AG09309 (cell line): ENCODE data around the gene RNF223.
"Not testable (repeated sequence)": the region's sequence is repeated elsewhere in the genome, so short reads cannot be mapped to it uniquely, and the experiment has no call there.

Experiments
- DNase-seq: peaks from one replicate; pipeline ENCODE4 v3.0.0-alpha.2; 2010; ENCODE audit warnings: low read depth
- H3K4me3 ChIP-seq: 2 replicates; pipeline ENCODE4 v1.5.1; 2011; ENCODE audit warnings: mild to moderate bottlenecking, low read depth, low read length, moderate library complexity; ENCODE audit not compliant: control insufficient read depth
- TF ChIP-seq, protein P1 (sequence below): IDR thresholded peaks from 2 replicates; pipeline ENCODE4 v1.5.1; 2011; ENCODE audit warnings: mild to moderate bottlenecking, low read depth, low read length, inconsistent platforms; ENCODE audit not compliant: insufficient read depth, control insufficient read depth; ENCODE audit errors: missing control alignments

Gene RNF223

DNA sequence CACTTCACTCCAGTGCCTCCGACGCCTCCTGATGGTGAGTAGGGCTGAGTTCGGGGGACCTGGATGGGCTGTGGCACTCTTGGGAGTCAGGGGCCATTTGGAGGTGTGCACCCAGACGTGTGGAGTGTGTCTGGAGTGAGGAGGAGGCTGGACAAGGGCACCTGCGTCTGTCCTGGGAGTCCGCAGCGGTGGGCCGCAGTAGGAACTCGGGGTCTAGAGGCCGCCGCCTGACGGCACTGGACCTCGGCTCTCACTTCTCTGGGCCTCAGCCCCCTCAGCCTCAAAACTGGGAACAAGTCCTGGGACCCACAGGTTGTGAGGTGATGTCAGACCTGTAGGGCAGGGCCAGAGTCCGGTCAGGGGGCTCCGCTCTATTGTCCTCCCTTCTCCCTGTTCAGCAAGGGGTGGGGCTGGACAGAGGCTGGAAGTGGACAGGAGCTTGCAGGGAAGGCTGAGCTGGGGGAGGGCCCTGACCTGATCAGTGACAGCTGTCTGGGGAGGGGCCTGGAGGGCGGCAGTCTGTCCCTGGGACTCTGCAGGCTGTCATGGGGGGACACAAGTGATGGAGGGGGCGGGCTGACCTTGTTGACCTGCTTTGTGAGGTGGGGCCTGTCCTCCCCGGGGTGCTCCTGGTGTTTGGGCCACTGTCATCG lies 38.7 kb downstream of the RNF223 start:
- no peak overlapping the region for H3K4me3 ChIP-seq
- TF ChIP-seq, protein P1, sequence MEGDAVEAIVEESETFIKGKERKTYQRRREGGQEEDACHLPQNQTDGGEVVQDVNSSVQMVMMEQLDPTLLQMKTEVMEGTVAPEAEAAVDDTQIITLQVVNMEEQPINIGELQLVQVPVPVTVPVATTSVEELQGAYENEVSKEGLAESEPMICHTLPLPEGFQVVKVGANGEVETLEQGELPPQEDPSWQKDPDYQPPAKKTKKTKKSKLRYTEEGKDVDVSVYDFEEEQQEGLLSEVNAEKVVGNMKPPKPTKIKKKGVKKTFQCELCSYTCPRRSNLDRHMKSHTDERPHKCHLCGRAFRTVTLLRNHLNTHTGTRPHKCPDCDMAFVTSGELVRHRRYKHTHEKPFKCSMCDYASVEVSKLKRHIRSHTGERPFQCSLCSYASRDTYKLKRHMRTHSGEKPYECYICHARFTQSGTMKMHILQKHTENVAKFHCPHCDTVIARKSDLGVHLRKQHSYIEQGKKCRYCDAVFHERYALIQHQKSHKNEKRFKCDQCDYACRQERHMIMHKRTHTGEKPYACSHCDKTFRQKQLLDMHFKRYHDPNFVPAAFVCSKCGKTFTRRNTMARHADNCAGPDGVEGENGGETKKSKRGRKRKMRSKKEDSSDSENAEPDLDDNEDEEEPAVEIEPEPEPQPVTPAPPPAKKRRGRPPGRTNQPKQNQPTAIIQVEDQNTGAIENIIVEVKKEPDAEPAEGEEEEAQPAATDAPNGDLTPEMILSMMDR, result no peak
- DNase-seq, result no peak

DNA sequence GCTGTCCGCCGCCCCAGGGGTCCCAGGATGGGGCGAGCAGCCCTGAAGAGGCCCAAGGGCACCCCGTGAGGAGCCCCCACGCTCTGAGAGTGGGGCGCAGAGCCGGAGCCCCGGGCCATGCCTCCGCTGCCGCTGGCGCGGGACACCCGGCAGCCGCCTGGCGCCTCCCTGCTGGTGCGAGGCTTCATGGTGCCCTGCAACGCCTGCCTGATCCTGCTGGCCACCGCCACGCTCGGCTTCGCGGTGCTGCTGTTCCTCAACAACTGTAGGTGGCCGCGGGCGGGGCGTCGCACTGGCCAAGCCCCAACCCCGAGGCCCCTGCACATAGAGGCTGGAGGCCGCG lies 39.7 kb downstream of the RNF223 start:
- TF ChIP-seq, protein P1, result no peak
- DNase-seq, result no peak
- H3K4me3 ChIP-seq, result no peak overlapping the region

DNA sequence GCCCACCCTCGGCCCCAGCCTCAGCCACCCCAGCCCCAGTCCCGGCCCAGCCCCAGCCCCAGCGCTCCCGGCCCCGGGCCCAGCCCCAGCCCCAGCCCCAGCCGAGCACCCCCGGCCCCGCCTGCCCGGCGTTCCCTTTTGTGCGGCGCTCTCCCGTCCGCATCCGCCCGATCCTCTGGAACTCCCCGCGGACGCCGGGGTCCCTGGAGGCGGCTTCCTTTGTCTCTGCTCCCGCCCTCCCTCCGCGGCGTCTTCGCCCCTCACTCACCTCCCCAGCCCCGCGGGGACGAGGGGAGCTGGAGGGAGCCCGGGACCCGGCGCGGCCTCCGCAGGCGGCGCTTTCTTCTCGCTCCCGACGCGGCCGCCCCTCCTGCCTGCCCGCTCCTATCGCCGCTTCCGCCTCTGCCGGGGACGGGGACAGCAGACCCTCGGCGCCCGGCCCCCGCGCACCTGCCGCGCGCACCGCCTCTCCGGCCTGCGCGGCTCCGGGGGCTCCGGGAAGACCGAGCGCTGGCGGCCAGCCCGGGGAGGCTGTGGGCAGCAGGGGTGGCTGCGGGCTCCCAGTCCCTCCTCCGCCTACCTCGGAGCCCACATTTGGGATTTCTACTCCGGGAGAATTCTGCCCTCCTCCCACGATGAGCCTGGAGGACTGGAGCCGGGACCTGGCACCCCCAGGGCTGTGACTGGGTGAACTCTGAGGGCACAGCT lies 40.2 kb downstream of the RNF223 start:
- H3K4me3 ChIP-seq, result no peak overlapping the region; the same call in 1 of the 2 replicates
- DNase-seq, result no peak
- TF ChIP-seq, protein P1, result no peak

DNA sequence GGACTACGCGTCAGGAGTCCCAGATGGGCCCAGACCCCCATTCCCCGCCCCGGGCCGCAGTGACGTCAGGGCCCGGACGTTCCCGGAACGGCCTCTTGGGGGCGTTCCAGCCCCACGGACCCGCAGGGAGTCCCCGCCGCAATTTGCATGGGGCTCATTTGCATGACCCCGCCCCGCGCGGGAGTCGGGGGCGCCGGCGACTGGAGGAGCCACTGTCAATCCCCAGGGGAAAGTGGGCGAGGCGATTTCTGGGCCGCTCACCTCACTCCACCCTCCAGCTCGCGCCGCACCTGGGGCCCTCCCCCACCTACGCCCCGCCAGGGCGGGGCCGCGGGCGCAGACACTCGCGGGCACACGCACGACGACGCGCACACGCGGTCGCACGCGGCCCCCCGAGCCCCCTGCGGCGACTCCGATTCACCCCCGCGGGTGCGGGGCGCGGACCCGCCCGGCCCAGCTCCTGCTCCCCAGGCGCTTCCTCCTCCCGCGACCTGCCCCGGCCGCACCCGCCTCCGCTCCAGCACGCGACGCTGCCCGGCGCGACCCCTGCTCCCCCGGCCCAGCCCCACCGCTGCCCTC lies 41.0 kb downstream of the RNF223 start:
- TF ChIP-seq, protein P1, result peak; percentile 73
- DNase-seq, result no peak
- H3K4me3 ChIP-seq, result peak overlapping the region; percentile 31

DNA sequence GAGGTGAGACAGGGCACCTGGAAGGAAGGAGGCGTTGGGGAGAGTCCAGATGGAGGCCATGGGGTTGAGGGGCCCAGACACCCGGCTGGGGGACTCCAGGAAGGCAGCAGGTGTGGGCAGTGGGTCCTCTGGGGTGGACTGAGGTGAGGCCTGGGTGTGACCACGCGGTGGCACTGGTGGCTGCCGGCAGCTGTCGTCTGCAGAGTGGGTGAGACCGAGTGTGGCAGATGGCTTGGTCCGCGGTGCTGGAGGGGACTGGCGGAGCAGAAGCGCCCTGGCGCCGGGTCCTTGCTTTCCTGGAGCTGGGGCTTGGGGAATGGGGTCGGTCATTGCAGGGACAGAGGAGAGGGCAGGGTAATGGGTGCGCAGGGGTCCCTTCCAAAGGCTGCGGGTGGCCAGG lies 41.7 kb downstream of the RNF223 start:
- H3K4me3 ChIP-seq, result no peak overlapping the region
- DNase-seq, result no peak
- TF ChIP-seq, protein P1, result peak; percentile 21

DNA sequence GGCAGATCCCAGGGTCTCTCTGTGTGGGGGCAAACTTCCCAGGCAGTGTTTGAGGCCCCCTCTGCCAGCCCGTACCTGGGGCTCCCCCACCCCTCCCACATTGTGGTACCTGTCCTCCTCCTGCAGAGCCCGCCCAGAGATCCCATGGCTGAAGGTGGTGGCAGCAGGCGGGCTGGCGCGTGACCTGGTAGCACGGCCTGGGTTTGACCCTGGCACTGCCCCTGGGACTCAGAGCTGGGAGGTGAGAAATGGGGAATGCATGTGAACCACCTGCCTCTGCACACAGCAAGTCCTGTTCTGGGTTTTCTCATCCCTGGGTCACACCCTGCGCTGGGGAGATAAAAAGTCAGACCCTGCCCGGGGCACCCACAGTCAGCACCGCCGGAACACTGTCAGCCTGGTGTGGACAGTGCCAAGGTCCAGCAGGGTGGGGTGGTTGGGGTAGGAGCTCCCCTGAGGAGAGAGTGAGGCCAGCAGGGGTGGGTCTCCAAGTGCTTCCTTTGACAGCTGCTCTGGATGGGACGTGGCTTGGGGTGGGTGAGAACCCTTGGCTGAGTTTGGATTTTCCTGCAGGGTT lies 42.4 kb downstream of the RNF223 start:
- TF ChIP-seq, protein P1, result no peak
- DNase-seq, result no peak
- no peak overlapping the region for H3K4me3 ChIP-seq

DNA sequence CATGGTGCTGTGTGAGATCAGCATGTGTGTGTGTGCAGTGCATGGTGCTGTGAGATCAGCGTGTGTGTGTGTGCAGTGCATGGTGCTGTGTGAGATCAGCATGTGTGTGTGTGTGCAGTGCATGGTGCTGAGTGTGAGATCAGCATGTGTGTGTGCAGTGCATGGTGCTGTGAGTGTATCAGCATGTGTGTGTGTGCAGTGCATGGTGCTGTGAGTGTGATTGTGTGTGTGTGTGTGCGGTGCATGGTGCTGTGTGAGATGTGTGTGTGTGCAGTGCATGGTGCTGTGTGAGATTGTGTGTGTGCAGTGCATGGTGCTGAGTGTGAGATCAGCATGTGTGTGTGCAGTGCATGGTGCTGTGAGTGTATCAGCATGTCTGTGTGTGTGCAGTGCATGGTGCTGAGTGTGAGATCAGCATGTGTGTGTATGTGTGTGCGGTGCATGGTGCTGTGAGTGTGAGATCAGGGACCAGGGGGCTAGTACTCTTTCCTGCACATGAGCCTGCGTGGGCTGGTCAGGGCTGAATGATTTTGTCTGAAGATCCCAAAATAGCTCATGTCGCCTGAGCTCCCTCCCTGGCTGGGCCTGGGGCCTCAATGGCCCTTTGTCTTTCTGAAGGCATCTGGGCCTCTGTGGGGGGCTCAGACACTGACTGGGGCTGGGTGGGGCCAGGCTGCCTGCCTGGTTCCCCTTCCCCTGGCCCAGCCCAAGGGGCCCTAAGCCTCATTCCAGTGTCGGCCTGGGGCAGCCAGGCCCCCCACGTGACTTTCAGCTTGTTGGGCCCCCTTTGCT lies 43.0 kb downstream of the RNF223 start:
- not testable (repeated sequence) for H3K4me3 ChIP-seq, DNase-seq
